HG02623 (cell line): ENCODE measurements around the gene PDCL3.

Source experiments
- ATAC-seq: cut with Tn5 transposase; IDR thresholded peaks from one replicate; pipeline ENCODE4 v1.9.1; 2021; ENCODE audit warnings: moderate library complexity; ENCODE audit not compliant: unreplicated experiment

Gene PDCL3

DNA sequence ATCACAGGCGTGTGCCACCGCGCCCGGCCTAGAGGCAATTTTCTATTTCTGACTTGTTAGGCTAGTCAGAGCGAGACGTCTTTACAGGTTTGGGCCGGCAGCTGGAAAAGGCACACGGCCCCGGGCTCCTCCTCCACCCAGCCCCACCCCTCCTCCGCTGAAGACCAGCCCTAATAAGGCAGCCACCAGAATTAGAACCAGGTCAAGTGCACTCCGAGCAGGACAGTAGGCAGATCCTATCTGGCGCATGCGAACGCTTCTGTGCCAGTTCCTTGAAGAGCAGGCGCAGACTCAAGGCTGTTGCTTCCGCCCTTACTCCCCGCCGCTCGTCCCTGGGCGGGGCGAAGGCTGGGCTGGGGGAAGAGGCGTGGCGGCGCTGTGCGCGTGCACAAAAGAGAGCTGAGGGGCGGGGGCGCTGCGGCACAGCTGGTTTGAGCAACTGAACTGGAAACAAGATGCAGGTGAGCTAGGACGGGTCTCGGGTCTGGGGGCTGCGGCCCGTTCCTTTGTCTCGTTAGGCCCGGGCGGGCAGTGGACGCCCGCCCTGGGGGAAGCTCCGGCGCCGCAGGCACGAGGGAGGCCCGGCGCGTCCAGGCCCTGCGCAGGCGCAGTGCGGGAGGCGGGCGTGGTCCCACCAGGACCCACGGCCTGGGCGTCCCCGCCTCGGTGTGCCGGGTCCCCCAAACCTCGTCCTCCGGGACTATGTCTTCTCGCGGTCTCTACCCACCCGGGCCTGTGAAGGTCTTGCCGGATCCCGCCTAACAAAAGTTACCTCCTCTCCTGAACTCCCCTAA is at the start of gene PDCL3:
TSS of gene PDCL3 (plus strand) at position 381 of the 794 bp plus-strand sequence. CDS start at position 456, 75 bp downstream.
- peak; percentile 94 for ATAC-seq

DNA sequence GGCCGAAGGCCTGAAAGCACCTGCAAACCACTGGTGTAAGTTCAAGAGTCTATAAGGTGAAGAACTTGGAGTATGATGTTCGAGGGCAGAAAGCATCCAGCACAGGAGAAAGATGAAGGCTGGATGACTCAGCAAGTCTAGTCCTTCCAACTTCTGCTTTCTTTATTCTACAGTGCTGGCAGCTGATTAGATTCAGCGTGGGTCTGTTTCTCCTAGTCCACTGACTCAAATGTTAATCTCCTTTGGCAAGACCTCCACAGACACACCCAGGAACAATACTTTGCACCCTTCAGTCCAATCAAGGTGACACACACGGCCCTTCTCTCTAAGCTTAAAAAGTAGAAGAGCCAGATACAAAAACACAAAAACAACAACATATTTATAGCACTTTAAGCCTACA is 49.1 kb upstream of the PDCL3 start:
- no peak for ATAC-seq

DNA sequence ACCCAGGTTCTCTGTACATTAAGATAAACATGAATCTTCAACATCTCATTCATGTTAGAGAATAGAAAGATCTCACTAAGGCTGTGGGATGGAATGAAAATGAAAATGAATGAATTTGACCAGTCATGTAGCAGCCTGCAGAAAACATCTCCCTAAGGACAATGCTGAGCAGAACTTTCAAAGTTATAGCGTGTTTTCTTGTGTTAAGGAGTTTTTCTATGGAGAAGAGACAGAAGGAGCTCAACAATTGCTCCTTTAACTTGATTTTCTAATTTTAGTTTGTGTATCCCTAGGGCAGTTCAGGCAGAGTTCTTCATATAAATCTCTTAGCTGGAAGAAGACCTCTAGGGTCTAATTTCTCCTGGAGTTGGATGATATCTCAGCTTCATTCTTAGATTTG is 45.2 kb upstream of the PDCL3 start:
- ATAC-seq: no peak

DNA sequence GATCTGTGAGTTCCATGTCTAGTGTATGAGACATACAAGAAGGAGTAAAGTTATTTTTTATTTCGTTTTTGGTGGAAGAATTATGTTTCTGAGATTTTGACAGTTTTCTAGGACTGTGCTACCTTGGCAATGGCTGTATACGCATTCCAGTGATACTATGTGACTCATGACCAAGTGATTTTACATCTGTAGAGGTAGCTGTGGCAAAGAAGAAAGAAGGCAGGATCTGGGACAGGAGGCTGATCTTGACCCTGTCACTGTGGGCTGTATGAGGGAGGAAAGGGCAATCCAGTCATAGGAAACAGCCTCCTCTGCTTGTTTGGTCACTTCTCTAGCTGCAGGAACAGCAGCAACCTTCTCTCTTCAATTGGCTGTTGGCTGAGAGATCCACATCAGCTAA is 44.0 kb upstream of the PDCL3 start:
- no peak for ATAC-seq

DNA sequence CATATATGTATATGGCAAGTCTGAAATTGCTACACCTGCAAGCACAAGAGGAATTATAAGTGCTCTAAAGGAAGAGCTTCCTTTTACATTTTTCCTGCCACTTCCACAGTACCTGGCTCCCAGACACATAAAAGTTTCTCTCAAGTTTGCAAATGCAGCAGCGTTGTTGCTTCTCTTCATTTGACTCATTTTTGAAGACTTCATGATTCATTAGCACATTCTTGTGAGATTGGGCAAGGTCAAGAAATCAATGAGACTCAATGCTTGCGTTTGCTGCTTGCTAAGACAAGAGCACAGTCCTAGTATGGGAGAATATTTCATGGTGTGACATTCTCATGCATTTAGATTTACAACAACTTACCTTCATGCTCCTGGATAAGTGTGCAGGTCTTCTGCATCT is 42.6 kb upstream of the PDCL3 start:
- ATAC-seq: no peak

DNA sequence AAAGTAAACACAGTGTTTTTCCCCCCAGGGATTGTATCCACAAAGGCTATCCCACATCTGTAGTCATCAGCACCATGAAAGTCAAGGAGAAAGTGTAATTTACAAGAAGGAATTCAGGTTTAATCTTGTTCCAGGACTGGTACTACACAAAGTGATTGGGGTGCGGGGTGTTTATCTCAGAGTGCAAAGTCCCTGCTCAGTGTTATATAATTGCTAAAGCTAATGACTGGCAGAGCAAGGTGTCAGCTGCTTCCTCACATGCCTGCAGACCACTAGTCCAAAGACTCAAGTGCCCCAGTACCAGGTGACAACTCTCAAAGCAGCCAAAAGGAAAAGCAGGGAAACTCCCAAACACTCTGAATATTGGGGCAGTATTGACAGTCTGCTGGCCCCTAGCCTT is 40.4 kb upstream of the PDCL3 start:
- ATAC-seq: no peak

DNA sequence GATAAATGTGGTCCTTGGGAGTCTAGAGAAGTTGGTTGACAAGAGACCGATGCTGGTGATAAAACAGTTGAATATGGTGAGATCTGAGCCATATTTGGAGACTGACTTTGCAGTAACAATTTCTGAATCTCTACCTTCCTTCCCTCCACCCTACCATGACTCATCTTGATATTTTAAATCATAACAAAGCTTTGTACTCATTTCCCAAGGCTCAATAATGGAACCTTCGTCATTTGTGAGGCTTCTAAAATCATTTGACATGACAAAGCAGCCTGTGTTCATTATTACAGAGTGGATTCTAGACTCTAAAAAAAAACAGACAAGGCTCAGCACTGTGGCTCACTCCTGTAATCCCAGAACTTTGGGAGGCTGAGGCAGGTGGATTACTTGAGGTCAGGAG is 38.5 kb upstream of the PDCL3 start:
- no peak for ATAC-seq

DNA sequence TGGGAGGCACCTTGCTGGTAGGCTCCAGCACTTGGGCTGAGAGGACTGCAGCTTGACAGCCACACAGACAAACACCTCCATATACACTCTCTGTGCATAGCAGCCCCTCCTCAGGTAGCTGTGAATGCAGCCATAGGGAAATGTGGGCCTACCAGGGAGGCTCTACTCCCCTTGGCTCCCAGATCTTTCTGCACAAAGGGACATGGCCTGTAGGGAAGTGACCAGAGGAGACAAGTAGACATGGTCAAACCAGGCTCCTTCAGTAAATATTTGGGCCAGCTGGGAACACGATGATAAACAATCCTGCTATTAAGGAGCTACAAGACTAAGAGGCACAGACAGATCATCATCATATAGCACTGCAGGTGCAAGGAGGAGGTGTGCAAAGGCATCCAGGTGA is 35.9 kb upstream of the PDCL3 start:
- no peak for ATAC-seq

DNA sequence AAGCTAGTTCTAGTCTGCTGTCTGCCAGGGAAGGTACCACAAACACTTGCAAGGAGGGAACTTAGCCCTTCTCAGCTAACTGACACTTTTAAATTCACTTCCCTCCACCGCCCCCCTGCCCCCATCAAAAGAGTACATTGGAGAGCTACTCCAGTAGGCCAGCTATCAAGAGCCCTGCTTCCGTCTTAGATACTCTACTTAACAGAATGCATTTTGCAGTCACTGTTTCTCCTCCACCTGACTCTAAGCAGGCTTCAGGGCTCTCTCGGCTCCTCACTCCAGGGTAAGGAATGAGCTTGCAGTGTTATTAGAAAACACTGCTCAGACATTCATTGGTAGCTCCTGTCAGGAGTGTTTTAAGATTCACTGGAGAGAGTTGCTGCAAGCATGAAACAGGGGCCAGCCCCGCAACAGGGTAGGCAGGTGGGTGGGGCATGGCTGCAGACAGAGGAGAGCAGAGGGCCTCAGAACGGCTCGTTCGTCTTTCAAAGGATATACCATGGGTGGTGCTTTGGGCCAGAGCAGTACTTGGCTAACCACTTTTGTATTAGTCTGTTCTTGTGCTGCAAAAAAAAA is 35.3 kb upstream of the PDCL3 start:
- no peak for ATAC-seq

DNA sequence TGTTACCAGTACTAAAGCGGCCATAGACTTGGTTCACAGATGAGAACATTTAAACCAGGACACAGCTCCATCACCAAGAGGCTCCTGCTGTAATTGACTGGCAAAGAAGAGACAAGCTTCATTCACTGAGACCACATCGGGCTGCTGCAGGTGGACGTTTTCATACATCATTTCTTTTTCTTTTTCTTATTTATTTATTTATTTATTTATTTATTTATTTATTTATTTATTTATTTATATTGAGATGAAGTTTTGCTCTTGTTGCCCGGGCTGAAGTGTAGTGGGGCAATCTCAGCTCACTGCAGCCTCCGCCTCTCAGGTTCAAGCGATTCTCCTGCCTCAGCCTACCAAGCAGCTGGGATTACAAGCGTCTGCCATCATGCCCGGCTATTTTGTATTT is 33.6 kb upstream of the PDCL3 start:
- ATAC-seq: no peak

DNA sequence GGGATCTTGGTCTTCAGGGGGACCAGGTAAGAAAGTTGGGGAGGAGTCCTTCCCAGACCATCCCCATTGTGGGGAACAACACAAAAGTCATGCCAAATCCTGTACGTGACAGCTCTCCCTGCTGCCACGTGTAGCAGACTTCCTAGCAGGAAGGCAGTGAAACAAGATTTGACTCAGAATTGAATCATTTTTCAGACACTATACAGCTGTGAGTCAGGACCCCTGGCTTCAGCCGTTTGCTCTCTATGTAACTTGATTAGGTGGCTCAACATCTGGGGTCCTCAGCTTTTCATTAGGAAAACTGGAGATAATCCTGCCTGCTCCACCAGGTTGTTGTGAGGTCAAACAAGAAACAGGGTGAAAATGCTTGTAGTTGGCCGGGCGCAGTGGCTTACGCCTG is 32.9 kb upstream of the PDCL3 start:
- no peak for ATAC-seq

DNA sequence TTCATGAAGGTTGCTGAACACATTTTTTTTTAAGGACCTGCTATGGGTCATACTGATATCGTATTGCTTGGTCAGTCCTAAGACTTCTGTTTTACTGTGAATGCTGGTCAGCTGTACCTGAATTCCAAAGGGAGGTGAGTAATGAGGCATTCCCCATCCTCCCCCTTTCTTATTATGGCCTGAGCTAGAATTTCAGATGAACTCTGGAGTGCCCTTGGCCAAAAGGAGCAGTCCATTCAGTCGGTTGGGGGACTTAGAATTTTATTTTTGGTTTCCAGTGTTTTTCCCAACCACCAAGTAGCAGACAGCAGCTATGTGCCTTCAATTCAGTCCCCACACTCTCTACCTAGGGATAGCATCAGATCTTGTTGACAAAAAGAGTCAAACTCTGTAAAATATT is 26.9 kb upstream of the PDCL3 start:
- no peak for ATAC-seq

DNA sequence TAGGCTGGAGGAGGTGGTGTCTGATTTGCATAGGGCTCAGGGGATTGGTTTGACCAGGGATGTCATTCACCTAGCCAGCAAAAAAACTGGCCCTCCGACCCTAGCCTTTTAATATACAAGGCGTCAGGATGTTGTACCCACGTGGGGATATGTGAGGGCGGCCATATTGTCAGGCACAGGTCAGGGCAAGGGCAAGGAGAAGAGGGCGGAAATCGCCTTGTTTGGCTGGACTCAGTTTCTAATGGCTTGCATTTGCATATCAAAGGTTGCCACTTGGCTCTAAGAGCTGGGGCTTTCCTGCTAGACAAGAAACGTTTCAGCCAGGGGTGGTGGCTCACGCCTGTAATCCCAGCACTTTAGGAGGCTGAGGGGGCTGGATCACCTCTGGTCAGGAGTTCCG is 24.9 kb upstream of the PDCL3 start:
- ATAC-seq: no peak

DNA sequence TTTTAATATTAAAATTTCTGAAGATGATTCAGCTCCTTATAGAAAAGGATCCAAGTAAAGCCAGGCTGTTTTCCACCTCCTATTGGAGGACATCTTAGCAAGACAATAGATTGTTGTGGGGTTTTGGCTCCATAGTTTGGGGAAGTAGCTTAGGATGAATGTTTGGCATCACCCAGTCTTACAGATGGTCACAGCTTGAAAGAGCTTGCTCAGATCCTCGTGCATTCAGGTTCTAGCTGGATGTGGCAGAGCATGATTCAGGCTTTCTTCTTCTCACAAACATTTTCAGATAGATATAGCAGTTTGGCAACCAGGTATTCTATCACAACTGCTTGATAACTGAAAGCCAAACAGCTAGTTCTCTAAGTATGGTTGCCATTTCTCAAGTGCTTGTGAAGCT is 23.6 kb upstream of the PDCL3 start:
- no peak for ATAC-seq

DNA sequence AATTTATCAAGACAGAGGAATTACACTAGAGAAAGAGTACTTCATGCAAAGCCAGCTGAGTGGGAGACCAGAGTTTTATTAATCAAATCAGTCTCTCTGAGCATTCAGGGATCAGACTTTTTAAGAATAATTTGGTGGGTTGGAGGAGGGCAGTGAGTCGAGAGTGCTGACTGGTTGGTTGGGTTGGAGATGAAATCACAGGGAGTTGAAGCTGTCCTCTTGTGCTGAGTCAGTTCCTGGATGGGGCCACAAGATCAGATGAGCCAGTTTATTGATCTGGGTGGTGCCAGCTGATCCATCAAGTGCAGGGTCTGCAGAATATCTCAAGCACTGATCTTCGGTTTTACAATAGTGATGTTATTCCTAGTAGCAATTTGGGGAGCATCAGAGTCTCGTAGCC is 21.4 kb upstream of the PDCL3 start:
- ATAC-seq: no peak

DNA sequence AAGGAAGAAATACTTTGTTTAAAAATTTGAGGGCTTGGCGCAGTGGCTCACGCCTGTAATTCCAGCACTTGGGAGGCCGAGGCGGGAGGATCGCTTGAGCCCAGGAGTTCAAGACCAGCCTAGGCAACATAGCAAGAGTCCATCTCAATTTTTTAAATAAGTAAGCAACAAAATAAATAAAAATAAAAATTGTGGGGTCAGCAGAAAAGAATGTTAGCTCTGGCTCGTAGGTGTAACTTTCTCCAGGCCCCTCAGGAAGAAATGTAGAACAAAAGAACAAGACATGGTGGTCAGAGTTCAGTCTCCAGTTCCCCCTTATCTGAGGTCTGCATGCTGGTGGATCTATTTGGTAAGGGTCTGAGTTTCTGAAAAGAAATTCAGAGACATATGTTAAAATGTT is 20.4 kb upstream of the PDCL3 start:
- no peak for ATAC-seq

DNA sequence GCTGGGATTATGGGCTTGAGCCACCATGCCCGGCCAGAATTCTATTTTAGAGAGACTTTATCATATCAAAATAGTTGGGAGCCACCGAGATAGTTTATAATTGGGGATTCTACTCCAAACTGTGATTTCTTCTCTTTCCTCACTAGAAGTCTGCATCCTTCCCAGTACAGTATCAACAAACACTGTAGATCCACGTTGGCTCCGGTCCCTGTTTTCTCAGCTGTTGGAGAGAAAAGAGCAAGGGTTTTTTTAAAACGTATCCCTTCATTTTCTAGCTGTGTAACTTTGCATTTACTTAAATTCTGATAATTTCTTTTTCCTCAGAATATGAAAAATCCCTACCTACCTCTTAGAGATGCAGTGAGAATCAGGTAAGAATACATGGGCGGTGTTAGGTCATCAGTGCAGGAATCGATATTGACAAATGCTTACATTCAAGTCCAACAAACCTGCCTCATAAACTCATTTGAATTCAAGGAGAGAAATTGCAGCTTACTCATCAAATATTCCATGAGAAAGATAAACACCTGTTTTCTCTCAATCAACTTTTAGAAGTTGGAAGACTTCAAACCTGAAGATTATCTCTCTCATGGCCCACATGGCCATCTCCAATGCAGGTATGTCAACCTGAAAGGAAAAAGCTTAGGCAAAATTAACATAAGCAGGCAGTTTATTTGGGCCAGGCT is 17.7 kb upstream of the PDCL3 start:
- ATAC-seq: no peak

DNA sequence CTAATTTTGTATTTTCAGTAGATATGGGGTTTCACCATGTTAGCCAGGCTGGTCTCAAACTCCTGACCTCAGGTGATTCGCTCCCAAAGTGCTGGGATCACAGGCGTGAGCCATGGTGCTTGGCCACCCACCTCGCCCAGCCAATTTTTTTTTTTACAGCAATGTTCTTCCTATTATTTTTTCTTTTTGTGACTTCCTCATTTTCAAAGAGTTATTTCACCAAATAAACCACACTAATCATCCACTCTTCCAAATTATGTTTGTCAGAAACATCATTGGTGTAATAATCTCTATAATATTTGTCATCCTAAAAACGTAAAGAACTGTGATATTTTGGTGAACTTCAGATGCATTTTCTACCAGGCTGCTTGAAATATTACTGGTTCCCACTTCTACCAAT is 16.3 kb upstream of the PDCL3 start:
- ATAC-seq: no peak

DNA sequence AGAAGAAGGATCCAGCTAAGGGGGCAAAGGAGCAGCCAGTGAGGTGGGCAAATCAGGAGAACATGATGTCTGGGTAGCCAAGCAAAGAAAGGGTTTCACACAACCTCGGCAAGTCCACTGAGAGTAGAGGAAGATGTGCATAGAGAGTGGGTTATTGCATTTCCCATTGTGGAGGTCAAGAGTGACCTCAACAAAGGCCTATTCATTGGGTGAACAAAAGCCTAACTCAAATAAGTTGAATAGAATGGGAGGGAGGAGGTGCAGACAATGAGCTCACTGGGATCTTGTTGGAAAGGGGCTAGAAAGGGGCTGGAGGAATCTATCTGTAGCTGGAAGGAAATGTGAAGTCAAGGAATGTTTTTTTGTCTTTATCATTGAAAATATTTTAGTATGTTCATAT is 14.0 kb upstream of the PDCL3 start:
- no peak for ATAC-seq

DNA sequence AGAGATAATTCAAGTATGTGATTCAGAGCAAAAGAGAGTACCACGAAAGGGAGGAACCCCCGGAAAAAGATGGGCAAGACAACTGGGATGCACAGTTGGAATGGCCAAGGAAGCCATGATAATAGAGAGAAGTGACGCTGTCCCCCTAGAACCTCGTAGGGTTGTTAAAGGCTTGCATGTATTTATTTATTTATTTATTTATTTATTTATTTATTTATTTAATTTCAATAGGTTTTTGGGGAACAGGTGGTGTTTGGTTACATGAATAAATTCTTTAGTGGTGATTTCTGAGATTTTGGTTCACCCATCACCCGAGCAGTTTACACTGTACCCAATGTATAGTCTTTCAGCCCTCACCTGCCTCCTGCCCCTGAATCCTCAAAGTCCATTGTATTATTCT is 11.5 kb upstream of the PDCL3 start:
- no peak for ATAC-seq

DNA sequence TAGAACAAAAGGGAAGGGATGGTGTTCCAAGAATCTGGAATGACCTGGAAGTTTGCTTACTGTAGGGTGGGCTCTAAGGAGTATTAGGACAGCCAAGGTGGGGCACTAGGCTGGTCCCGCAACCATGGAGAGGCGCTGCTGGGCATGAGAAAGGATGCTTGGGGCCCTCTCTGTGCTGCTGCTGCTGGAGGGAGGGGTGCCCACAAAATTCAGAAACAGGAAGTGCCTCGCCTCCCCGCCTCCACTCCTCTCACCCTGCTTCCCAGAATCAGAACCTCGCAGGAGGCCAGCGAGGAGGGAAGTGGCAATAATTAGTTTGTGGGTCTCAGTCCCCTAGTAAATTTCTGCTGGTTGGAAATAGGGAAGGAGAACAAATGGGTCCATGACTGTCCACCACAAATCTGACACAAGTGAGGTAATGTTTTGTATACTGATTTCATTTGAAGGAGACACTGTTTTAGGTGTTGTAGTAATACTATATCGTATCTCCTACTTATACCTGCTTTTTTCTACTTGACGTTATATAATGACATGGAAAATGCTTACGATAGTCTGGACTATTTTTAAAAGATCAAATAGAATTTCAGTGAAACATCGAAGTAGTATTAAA is 7.9 kb upstream of the PDCL3 start:
- ATAC-seq: no peak

DNA sequence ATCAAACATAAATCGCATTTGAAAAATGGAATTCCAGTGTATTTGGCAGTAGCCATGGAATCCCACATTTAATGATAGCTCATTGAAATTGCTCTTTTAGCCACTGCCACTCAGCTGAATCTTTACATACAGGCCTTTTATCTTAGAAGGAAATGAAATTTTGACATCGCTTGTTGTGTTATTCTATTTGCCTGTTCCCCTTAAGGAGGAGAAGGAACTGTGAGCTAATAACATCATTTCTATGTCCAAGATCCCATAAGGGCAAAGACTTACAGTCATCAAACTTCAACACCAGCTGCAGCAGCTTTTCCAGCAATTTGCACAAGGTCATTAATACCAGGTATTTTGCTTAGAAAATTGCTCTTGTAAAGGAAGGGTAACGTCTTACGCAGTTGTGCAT is 6.0 kb upstream of the PDCL3 start:
- ATAC-seq: no peak
